Fibroblast of the aortic adventitia (primary cell): ENCODE data around the gene MX1. TPM values are rescaled to one million over a fixed set of nuclear protein-coding genes. Genes with fewer than 3 reads are reported as not detected.

Experiments
- DNase-seq: peaks from one replicate; pipeline ENCODE4 v3.0.0-alpha.2; 2010; ENCODE audit warnings: low read depth
- H3K4me3 ChIP-seq: 2 replicates; pipeline ENCODE4 v1.5.1; 2011; ENCODE audit warnings: low read depth, mild to moderate bottlenecking, control low read depth, low read length, moderate library complexity
- CTCF ChIP-seq: IDR thresholded peaks from 2 replicates; pipeline ENCODE4 v1.5.1; 2011; ENCODE audit warnings: mild to moderate bottlenecking, low read length, control low read depth, inconsistent platforms; ENCODE audit not compliant: insufficient read depth
- total RNA-seq: library from RNA; depleted of rRNA; stranded (reverse); fragments of >200 nt; gene quantifications from 2 replicates; pipeline ENCODE4 v1.2.3, GENCODE V29; 2012; ENCODE audit warnings: low replicate concordance

The MX1 gene
- total RNA-seq, 1 donor = 3.2 TPM

- no peak for DNase-seq
- no peak overlapping the region for H3K4me3 ChIP-seq
- no peak for TF ChIP-seq CTCF
Observed at GRCh38 chr21:41500363-41500762, 74.3 kb downstream of the MX1 start.

GRCh38 chr21:41500931-41501381 lies 74.9 kb downstream of the MX1 start:
- TF ChIP-seq CTCF = no peak
- H3K4me3 ChIP-seq = no peak overlapping the region
- no peak for DNase-seq

GRCh38 chr21:41501919-41502318 lies 75.9 kb downstream of the MX1 start:
- H3K4me3 ChIP-seq = no peak overlapping the region
- no peak for DNase-seq
- TF ChIP-seq CTCF = no peak

- no peak overlapping the region for H3K4me3 ChIP-seq
- TF ChIP-seq CTCF = no peak
- DNase-seq = no peak
Observed at GRCh38 chr21:41503331-41503730, 77.3 kb downstream of the MX1 start.

GRCh38 chr21:41504030-41504429 lies 78.0 kb downstream of the MX1 start:
- no peak for TF ChIP-seq CTCF

GRCh38 chr21:41506005-41506594 lies 80.1 kb downstream of the MX1 start:
- no peak for TF ChIP-seq CTCF
- no peak for DNase-seq
- H3K4me3 ChIP-seq = no peak overlapping the region

More at GRCh38 chr21:41504030-41504429, 78.0 kb downstream of the MX1 start:
- no peak overlapping the region for H3K4me3 ChIP-seq
- no peak for DNase-seq
